NCI-H2227 (cell line): ENCODE measurements around the gene CPNE2.
"Not testable (repeated sequence)": the region's sequence is repeated elsewhere in the genome, so short reads cannot be mapped to it uniquely, and the experiment has no call there.

Experiments
- DNase-seq: peaks from one replicate; lab custom pipeline; 2025; ENCODE audit not compliant: unreplicated experiment; lab: John Stamatoyannopoulos, UW

Gene CPNE2

DNA sequence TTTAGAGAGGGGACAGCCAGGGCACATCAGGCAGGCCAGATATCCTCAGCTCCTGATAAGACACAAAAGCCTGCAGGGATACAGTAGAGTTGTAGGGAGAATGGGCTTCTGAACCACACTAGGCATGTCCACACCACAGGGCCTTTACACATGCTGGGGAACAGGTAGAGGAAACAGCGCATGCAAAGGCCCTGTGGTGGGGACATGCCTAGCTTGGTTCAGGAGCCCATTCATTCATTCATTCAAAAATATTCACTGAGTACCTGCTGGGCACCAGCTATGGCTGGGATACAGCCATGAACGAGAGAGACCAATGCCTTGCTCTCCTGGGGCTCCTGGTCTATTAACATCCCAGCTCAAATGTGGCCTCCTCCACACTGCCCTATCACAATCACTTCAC, 4.4 kb downstream of the CPNE2 start:
- no peak for DNase-seq

DNA sequence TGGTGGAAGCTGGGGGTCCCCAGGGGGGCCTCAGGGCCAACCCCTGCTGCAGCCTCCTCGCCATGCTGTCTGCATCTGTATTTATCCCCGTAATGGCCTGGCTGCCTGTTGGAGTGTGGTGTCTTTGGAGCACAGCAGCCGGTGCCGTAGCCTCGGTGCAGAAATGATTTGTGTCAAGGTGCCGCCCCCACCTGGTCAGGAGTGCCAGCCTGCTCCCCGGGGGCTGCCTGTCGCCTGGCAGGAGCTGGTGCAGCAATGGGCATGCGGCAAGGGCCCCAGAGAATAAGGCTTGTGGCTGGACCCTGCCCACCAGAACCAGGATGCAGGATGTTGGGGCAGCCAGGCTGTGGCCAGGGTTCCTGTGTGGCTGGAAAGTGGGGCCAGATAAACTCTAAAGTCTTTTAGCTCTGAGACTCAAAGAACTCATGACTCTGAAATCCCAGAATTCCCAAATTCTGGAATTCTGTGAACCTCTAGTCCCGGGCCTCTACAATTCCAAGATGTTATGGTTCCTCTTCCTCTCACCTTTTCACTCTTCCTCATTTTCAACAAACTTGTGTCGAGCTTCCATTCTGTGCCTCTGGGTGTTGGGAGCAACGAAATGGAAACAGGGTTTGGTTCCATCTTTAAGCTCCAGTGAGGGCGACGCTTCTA, 5.9 kb downstream of the CPNE2 start:
- DNase-seq: no peak

DNA sequence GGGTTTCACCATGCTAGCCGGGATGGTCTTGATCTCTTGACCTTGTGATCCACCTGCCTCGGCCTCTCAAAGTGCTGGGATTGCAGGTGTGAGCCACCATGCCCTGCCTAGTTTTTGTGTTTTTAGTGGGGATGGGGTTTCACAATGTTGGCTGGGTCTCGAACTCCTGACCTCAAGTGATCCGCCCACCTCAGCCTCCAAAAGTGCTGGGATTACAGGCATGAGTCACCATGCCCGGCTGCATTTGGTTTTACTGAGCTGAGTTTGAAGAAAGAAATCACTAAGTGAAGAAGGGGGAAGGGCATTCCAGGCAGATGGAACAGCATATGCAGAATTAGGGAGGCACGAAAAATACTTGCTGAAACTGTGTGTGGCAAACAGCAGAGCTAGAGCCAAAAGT, 7.6 kb downstream of the CPNE2 start:
- DNase-seq: not testable (repeated sequence)

DNA sequence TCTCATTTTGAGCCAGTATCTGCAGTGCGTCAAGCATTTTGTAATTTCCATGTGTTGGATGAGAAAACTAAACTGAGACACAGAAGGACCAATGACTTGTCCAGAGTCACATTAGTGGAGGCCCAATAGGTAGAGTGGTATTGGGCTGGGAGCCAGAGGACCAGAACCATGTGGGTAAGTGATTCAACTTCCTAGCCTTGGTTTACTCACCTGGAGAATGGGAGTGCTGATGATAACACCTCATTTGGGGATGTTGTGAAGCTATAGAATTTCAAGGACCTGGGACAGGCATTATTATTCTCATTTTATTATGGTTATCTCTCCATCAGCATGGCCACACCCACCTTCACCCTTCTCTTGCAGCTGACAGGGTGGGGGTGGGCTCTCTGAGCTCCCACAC, 8.1 kb downstream of the CPNE2 start:
- DNase-seq: no peak

DNA sequence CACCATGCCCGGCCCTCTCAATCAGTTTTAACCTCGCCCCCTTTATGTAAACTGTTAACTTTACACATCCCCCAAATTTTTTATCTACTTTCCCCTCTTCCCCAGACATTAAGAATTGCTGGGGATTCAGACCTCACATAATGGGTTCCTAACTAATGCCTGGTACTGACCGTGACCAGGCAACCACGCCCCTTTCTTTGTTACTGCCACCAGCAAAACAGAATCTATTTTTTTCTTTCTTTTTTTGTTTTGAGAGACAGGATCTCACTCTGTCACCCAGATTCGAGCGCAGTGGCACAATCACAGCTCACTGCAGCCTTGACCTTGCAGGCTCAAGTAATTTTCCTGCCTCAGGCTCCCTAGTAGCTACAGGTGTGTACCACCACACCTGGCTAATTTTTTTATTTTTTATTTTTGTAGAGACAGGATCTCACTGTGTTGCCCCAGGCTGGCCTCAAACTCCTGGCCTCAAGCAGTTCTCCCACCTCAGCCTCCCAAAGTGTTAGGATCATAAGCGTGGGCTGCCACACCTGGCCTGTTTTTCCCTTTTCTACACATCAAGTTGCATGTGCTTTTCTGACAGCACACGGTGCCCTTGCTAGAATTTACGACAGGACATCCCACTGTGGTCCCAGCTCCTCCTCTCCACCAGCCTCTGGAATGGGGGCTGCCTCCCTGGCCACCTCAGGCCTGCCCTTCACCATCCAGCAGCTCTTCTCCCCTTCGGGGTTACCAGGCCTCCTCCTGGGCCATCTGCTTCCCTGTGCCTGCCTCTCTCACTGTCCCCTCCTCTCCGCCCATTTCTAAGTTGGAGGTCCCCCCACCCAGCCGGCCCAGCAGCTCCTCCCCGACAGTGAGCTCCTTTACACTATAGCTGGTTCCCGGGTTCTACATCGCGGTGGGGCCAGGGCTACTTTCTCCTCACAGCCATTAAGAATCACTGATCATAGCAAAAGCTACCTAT, 10.8 kb downstream of the CPNE2 start:
- peak; percentile 19 for DNase-seq

DNA sequence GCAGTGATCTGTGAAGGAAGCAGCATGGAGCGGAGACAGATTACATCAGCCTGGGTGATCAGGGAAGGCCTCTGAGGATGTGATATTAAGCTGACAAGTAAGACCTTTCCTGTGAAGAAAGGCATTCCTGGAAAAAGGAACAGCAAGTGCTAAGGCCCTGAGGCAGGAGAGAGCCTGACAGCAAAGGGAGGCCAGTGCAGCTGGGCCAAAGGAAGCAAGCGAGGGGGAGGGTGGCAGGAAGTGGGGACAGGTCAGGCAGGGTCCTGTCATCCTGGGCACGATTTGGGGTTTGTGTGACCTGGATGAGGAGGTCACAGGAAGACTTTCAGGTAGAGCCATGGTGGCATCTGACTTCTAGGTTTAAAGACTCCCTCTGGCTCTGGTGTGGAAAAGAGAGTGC, 12.3 kb downstream of the CPNE2 start:
- no peak for DNase-seq

DNA sequence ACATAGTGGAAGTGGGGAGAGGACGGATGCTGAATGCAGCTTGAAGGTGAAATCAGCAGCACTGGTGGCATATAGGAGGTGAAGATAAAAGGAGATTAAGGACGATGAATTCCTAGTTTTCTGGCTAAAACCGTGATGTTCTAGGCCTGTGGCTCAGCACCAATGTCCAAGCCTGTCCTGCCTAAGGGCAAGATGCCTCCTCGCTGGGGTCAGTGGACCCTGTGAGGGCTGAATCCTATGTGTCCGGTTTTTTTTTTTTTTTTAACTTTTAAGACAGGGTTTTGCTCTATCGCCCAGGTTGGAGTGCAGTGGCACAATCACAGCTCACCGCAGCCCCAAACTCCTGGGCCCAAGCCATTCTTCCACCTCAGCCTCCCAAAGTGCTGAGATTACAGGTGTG, 12.8 kb downstream of the CPNE2 start:
- DNase-seq: no peak

DNA sequence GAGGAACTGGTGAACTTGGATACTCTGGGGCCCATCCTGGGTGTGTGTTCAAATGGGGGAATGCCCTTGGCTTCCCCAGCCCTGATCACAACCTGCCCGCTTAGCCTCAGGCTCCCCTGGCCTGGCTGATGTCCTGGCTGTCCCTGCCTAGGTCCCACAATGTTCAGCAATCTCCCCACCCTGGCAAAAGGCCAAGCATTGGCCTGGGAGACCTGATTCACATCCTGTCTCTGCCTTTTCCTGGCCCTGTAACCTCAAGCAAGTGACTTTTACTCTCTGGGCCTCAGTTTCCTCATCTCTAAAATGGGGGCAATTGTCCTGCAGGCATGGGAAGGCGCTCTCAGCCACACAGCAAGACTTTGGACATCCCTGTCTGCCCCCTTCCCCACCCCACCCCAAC, 14.4 kb downstream of the CPNE2 start:
- no peak for DNase-seq

DNA sequence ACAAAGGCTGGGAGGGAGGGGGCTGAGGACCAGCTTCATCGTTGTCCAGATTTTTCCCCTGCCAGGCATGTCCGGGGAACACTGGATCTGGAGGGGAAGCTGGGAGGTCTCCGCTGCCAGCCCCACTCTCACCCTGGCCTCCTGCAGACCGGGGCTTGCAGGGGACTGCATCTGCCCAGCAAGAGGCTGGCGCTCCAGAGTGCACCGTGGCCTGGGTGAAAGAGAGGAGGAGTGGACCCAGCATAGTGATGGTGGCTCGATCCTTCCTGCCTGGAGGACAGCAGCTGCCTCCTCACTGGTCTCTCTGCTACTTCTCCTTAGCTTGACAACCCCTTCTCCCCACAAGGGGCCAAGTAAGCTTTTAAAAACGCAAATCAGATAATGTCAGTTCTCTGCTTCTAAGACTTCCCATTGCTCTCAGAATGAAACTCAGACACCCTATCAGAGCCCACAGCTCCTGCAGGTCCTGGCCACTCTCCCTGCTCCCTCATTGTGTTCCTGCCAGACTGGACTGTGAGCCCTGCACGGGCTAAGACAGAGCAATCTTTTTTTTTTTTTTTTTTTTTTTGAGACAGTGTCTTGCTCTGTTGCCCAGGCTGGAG, 15.0 kb downstream of the CPNE2 start:
- no peak for DNase-seq

DNA sequence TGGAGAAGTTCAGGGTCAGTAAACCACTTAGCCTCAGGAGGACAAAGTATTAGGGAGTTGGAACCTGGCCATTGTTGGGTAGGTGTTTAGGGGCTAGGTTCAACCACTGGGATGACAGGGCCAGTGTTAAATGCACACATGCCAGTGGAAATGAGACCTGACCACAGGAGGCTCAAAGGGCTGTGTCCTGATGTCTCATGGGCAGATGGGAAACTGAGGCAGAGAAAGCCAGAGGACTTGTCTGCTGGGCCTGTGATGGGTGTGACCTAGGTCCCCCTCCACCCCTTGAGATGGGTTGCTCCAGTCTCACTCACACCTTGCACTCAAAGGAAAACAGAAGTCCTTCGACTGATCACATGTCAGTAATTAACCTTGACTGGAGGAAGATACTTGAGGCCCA, 16.0 kb downstream of the CPNE2 start:
- no peak for DNase-seq

DNA sequence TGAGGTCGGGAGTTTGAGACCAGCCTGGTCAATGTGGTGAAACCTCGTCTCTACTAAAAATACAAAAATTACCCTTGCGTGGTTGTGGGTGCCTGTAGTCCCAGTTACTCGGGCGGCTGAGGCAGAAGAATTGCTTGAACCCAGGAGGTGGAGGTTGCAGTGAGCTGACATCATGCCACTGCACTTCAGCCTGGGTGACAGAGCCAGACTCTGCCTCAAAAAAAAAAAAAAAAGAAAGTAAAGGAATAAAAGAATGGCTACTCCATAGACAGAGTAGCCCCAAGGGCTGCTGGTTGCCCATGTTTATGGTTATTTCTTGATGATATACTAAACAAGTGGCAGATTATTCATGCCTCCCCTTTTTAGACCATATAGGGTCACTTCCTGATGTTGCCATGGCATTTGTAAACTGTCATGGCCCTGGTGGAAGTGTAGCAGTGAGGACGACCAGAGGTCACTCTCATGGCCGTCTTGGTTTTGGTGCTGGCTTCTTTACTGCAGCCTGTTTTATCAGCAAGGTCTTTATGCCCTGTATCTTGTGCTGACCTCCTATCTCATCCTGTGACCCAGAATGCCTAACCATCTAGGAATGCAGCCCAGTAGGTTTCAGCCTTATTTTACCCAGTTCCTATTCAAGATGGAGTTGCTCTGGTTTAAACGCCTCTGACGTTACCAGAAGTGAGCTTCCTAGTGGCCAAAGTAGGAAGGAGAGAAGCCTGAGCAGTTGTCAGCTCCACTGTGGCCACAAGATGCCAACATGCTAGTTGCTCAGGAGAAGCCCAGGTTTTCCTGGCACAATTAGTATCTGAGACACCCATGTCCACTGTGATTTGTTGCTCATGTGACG, 17.1 kb downstream of the CPNE2 start:
- DNase-seq: not testable (repeated sequence)

DNA sequence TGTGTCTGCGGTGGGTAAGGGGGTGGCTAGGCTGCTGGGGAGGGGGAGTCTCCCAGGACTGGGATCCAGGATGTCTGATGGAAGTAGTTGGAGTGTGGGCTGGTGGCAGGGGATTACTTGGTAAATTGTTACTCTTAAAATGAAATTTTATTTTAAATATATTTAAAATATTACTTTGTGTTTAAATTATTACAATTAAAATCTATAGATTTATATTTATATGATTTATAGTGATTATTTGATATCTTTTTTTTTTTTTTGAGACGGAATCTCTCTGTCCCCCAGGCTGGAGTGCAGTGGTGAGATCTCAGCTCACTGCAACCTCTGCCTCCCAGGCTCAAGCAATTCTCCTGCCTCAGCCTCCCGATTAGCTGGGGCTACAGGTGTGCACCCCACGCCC, 18.6 kb downstream of the CPNE2 start:
- no peak for DNase-seq

DNA sequence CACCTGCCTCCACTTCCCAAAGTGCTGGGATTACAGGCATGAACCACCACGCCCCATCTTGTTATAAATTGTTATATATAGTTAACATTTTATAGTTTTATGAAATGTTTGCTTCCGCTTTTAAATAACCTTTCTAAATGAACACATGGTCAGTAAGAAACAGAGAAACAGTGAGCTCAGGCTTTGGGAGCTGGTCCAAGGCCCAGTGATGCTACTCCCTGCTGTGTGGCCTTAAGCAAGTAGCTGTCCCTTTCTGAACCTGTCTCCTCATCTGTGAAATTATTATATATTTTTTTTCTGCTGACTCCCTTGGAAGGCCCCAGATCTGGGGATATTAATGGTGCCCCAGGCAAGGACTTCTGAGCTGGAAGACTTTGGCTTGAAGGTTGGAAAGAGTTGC, 19.0 kb downstream of the CPNE2 start:
- DNase-seq: no peak

DNA sequence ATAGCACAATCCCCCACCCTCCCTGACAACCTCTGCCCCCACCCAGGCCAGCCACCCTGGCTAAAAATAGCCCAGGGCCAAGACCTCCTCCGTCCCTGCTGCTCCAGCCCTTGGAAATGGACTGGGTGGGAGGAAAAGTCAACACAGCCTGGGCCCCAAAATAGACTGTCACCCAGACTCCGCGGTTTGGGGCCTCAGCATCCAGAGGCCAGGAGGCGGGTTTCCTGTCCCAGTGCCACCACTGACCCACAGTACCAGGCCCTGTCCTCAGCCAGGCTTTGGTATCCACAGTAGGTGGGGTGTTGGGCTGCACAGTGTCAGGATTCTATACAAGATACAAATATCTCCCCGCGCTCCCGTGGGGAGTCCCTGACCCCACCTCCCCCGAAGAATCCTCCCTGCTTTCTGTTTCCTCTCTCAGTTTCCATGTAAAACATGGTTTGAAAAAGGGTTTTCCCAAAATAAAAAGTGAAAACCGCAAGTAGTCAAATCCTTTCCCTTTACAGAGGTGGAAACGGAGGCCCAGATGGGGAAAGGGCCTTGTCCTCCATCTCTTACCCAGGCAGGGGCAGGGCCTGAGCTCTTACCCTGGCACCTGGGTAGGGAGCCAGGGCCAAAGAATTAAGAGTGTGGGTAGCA, 20.1 kb downstream of the CPNE2 start:
- DNase-seq: no peak

DNA sequence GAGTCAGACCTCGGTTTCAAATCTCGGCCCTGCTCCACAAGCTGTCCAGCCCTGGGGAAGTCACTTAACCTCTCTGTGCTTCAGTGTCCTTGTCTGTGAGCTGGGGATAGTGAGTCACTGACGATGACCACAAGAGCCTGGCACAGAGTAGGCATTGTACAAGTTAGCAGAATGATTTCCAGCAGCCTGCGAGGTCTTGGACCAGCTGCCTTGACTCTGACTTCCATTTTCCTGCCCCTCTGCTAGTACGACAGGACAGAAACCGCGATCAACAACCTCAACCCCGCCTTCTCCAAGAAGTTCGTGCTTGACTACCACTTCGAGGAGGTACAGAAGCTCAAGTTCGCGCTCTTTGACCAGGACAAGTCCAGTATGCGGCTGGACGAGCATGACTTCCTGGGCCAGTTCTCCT, 20.7 kb downstream of the CPNE2 start:
- DNase-seq: no peak

DNA sequence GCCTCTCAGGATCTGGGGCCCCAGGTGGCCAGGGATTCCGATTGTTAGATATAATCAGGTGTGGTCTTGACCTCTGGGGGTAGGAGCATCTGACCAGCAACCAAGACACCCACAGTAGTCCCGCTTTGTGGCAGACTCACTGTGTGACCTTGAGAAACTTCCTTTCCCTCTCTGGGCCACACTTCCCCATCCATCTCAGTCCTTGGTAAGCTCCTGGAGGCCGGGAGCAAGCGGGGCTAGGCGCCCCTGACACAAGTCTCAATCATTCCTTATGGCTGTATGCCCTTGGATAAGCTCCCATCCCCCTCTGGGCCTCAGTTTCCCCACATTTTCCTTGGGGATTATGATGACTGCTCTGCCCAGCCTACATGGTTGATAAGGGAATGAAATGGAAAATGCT, 21.3 kb downstream of the CPNE2 start:
- no peak for DNase-seq

DNA sequence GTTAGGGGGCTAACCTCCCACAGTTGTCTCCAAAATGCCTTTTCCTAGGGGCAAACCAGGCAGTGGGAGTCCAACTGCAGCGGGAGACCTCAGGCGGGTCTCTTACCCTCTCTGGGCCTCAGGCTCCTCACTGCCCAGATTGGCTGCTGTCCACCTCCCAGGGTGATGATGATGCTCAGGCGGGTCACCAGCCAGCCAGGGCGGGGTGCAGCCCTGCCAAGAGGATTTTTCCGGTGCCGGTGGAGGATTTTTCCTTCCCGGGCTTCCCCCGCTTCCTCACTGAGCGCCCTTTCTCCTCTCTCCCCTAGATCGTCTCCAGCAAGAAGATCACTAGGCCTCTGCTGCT, 22.8 kb downstream of the CPNE2 start:
- no peak for DNase-seq

DNA sequence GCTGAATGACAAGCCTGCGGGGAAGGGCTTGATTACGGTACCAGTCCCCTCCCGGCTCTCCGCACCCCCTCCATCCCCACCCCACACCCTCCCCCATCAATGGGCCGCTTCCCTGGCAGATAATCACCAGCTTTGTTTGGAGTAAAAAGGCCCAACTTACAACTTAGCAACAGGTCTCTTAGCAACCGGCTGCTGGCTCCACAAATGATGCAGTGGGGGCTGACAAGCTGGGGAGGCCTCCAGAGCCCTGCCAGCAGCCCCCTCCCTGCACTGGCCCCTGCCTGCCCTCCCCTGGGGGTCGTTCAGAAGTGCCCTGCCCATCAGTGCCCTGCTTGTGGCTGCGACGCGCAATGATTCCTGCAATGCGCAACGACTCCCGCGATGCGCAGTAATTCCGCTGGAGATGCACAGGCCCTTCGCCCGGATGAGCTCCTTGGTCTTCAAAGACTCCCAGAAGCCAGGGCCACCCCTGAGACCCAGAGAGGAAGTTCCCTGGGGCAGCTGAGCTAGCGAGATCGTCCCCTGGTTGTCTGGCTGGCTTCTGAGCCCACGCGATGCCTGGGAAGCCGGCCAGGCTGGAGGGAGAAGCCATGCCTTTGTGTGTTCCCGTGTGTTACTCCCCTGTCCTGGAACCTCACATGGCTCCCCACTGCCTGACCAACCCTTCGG, 23.3 kb downstream of the CPNE2 start:
- DNase-seq: peak; percentile 92

DNA sequence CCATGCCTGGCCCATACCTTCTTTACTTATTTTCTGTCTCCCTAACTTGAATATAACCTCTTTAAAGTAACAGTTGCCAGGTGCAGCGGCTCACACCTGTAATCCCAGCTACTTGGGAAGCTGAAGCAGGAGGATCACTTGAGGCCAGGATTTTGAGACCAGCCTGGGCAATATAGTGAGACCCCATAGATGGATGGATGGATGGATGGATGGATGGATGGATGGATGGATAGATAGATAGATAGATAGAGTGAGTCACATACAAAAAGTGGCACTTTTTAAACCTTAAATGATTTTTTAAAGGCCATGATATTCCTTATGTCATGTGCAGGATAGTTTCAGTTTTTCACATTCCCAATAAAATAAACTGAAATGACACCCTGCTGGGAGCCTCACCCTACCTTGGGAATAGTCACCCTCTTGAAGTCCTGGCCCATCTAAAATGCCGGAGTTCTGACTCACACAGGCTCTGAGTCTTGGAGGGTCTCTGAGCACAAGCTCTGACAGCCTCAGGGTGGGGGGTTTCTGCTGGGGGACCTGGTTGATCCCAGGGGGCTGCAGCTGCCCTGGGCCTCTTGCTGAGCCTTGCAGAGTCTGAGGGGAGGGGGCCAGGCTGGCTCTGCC, 26.2 kb downstream of the CPNE2 start:
- DNase-seq: no peak
